CD14-positive monocyte (primary cell): ENCODE data around the gene TBCD. TPM values are rescaled to one million over a fixed set of nuclear protein-coding genes. Genes with fewer than 3 reads are reported as not detected.

ENCODE experiments used
- DNase-seq, 3 donors: peaks; one replicate each; pipeline ENCODE4 v3.0.0-alpha.2; 2011 to 2022
- H2AFZ ChIP-seq: 2 replicates; pipeline ENCODE4 v1.6.0; 2012; ENCODE audit warnings: mild to moderate bottlenecking, low read depth, low read length, inconsistent platforms; ENCODE audit not compliant: insufficient read depth, poor library complexity, severe bottlenecking
- H3K27ac ChIP-seq, 2 donors: 1 replicate in 1 of 2; 2 replicates in 1 of 2; pipeline ENCODE4 v1.5.1; 2012 to 2013; ENCODE audit warnings: low read length in 2 of 2, control low read depth in 1 of 2, inconsistent platforms in 1 of 2, low read depth in 1 of 2, mild to moderate bottlenecking in 1 of 2
- H3K27me3 ChIP-seq, 2 donors: one replicate each; pipeline versions ENCODE4 v1.6.0 to v1.6.1; 2011 to 2013; ENCODE audit warnings: low read length in 2 of 2; ENCODE audit not compliant: control insufficient read depth in 2 of 2, insufficient read depth in 2 of 2
- H3K36me3 ChIP-seq, 2 donors: replicated peaks in 1 of 2; 1 replicate in 1 of 2; 2 replicates in 1 of 2; pipeline versions ENCODE4 v1.5.1 to v1.6.1; 2012 to 2013; ENCODE audit warnings: low read length in 2 of 2, control low read depth in 1 of 2, inconsistent platforms in 1 of 2, mild to moderate bottlenecking in 1 of 2; ENCODE audit not compliant: insufficient read depth in 2 of 2, control insufficient read depth in 1 of 2
- H3K4me1 ChIP-seq, 2 donors: 1 replicate in 1 of 2; 2 replicates in 1 of 2; pipeline versions ENCODE4 v1.5.1 to v1.6.1; 2012 to 2013; ENCODE audit warnings: low read length in 2 of 2, control low read depth in 1 of 2, inconsistent platforms in 1 of 2, mild to moderate bottlenecking in 1 of 2, moderate library complexity in 1 of 2; ENCODE audit not compliant: insufficient read depth in 2 of 2, control insufficient read depth in 1 of 2
- H3K4me2 ChIP-seq: replicated peaks from 2 replicates; pipeline ENCODE3; 2012; ENCODE audit warnings: low read length, moderate library complexity, mild to moderate bottlenecking; ENCODE audit not compliant: poor library complexity, severe bottlenecking; ENCODE audit errors: extremely low read depth
- H3K4me3 ChIP-seq, 3 experiments: fragments of 200-600 bp in 1 of 3; sonication (generic) in 1 of 3; replicated peaks in 1 of 3; 1 replicate in 2 of 3; 2 replicates in 1 of 3; pipeline ENCODE4 v1.5.1; 2011 to 2013; ENCODE audit warnings: low read length in 3 of 3, mild to moderate bottlenecking in 3 of 3, control low read depth in 2 of 3, low read depth in 2 of 3, inconsistent platforms in 1 of 3, moderate library complexity in 1 of 3
- H3K79me2 ChIP-seq: 2 replicates; pipeline ENCODE4 v1.6.0; 2012; ENCODE audit warnings: mild to moderate bottlenecking, control low read depth, inconsistent platforms, low read length, moderate library complexity; ENCODE audit not compliant: insufficient read depth
- H3K9ac ChIP-seq: 2 replicates; pipeline ENCODE4 v1.6.0; 2017; ENCODE audit warnings: low read length, mild to moderate bottlenecking; ENCODE audit not compliant: insufficient read depth, poor library complexity, severe bottlenecking
- H3K9me3 ChIP-seq, 2 donors: replicated peaks in 1 of 2; 1 replicate in 1 of 2; 2 replicates in 1 of 2; pipeline versions ENCODE4 v1.5.1 to v1.6.1; 2012 to 2013; ENCODE audit warnings: low read length in 2 of 2, control low read depth in 1 of 2; ENCODE audit not compliant: control insufficient read depth in 1 of 2, insufficient read depth in 1 of 2
- H4K20me1 ChIP-seq: 2 replicates; pipeline ENCODE4 v1.6.0; 2012; ENCODE audit warnings: mild to moderate bottlenecking, low read length, control low read depth, moderate library complexity; ENCODE audit not compliant: insufficient read depth
- H3K27ac Mint-ChIP-seq, 7 donors: one replicate each; pipeline ENCODE4 v1.8.0; 2020; ENCODE audit warnings: mild to moderate bottlenecking in 7 of 7, mixed read lengths in 7 of 7, moderate library complexity in 6 of 7, inconsistent platforms in 2 of 7
- H3K27me3 Mint-ChIP-seq, 3 donors: one replicate each; pipeline ENCODE4 v1.8.0; 2021 to 2022; ENCODE audit warnings: low read depth in 3 of 3, mild to moderate bottlenecking in 3 of 3, mixed read lengths in 3 of 3, moderate library complexity in 3 of 3, inconsistent platforms in 1 of 3
- H3K36me3 Mint-ChIP-seq, 2 donors: one replicate each; pipeline ENCODE4 v1.8.0; 2020; ENCODE audit warnings: mixed read lengths in 2 of 2, inconsistent platforms in 1 of 2, mild to moderate bottlenecking in 1 of 2
- H3K4me1 Mint-ChIP-seq: one replicate; pipeline ENCODE4 v1.8.0; 2020; ENCODE audit warnings: mild to moderate bottlenecking, mixed read lengths
- H3K4me3 Mint-ChIP-seq, 2 donors: one replicate each; pipeline ENCODE4 v1.8.0; 2020; ENCODE audit warnings: mild to moderate bottlenecking in 2 of 2, mixed read lengths in 2 of 2, moderate library complexity in 1 of 2
- H3K9me3 Mint-ChIP-seq, 7 donors: one replicate each; pipeline ENCODE4 v1.8.0; 2020 to 2022; ENCODE audit warnings: mixed read lengths in 7 of 7, mild to moderate bottlenecking in 6 of 7, moderate library complexity in 6 of 7, inconsistent platforms in 2 of 7
- WGBS: methylation state at CpG from one replicate; pipeline ENCODE4 v1.1.5; 2013; ENCODE audit warnings: missing lambda C conversion rate; ENCODE audit not compliant: insufficient coverage; 5-methylcytosine and 5-hydroxymethylcytosine counted together
- intact Hi-C, 2 donors: fragments of 100-400 bp; cut with micrococcal nuclease; formaldehyde crosslinking; loops; one replicate each; pipeline versions ENCODE4 v1.15.0 to v1.15.1; 2023
- polyA plus RNA-seq, 3 donors: library from polyadenylated mRNA; depleted of rRNA in 1 of 3; unstranded in 2 of 3; stranded (reverse) in 1 of 3; fragments of 300-500 nt in 2 of 3; fragments of >200 nt in 1 of 3; fragmentation: Illumina TruSeq in 2 of 3; gene quantifications; 1 replicate in 2 of 3; 2 replicates in 1 of 3; pipeline ENCODE4 v1.2.3, GENCODE V29; 2012 to 2021
- TF ChIP-seq, protein P1 (sequence below): fragments of 200-600 bp; IDR thresholded peaks from one replicate; pipeline ENCODE4 v1.8.0; 2022; ENCODE audit warnings: antibody characterized with exemption, mild to moderate bottlenecking

Gene TBCD
- polyA plus RNA-seq, 3 donors, result 54.7 to 74.0 (median 66.6) TPM

DNA sequence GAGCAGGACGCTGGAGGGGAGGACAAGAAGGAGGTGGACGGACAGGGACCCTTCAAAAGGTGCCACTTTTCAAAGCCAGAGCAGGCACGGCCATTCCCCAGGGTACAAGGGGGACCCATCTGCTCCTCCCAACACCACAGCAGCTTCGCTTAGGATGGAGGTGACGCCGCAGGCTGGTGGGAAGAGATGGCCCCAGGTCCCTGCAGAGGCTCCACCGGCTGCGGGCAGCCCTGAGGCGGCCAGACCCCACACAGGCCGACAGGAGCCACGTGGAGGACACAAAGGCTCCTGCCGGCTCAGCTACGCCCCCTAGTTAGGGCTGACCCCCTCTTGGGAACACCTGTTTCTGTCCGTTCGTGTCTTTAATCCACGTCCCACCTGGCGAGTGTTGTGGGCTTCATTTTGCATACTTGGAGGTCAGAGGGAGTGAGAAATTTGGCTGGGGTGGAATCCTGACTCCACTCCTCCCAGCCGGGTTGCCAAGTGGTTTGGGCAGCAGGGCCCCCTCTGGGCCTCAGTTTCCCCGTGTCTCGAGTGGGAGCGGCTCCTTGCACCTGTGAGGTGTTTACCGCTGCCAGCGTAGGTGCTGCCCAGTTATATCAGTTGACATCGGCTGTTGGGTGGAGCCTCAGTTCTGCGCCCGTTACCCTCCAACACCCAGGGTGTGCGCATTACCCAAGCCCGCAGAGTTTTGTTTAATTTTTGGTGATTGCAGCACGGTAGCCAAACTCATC, 41.2 kb upstream of the TBCD start:
- DNase-seq, result no peak
- Mint-ChIP-seq H3K27ac (no peak overlapping the region), H3K9me3 (peaks cover 0 to 2% (median 0%) of the 10 kb centered on the region in 7 donors), H3K36me3 (no peaks in the 10 kb centered on the region), H3K4me1 (peaks cover 5% of the 10 kb centered on the region), H3K4me3 (no peak overlapping the region), H3K27me3 (peaks cover 1 to 11% (median 6%) of the 10 kb centered on the region in 3 donors)
- Histone ChIP-seq H3K79me2 (no peaks in the 10 kb centered on the region), H4K20me1 (no peaks in the 10 kb centered on the region), H3K4me1 (peaks cover under 1% of the 10 kb centered on the region in 2 donors), H3K27me3 (no peaks in the 10 kb centered on the region), H3K36me3 (no peaks in the 10 kb centered on the region), H3K4me3 (no peak overlapping the region), H3K27ac (no peak overlapping the region), H3K4me2 (no peak overlapping the region), H3K9me3 (no peaks in the 10 kb centered on the region), H3K9ac (no peak overlapping the region), H2AFZ (no peak overlapping the region)
- TF ChIP-seq, protein P1, sequence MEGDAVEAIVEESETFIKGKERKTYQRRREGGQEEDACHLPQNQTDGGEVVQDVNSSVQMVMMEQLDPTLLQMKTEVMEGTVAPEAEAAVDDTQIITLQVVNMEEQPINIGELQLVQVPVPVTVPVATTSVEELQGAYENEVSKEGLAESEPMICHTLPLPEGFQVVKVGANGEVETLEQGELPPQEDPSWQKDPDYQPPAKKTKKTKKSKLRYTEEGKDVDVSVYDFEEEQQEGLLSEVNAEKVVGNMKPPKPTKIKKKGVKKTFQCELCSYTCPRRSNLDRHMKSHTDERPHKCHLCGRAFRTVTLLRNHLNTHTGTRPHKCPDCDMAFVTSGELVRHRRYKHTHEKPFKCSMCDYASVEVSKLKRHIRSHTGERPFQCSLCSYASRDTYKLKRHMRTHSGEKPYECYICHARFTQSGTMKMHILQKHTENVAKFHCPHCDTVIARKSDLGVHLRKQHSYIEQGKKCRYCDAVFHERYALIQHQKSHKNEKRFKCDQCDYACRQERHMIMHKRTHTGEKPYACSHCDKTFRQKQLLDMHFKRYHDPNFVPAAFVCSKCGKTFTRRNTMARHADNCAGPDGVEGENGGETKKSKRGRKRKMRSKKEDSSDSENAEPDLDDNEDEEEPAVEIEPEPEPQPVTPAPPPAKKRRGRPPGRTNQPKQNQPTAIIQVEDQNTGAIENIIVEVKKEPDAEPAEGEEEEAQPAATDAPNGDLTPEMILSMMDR, result no peak
- intact Hi-C loops, result no loop called here
- 78% methylated on average over 22 of the region's 29 CpGs for WGBS

GRCh38 chr17:82713071-82713723, 38.7 kb upstream of the TBCD start:
- Histone ChIP-seq H3K27ac (no peak overlapping the region), H3K9ac (no peak overlapping the region), H4K20me1 (no peaks in the 10 kb centered on the region), H3K27me3 (no peaks in the 10 kb centered on the region), H3K9me3 (no peaks in the 10 kb centered on the region), H2AFZ (no peak overlapping the region), H3K4me2 (no peak overlapping the region), H3K36me3 (no peaks in the 10 kb centered on the region), H3K79me2 (peaks cover 11% of the 10 kb centered on the region), H3K4me1 (peaks cover 17 to 20% of the 10 kb centered on the region in 2 donors), H3K4me3 (no peak overlapping the region)
- Mint-ChIP-seq H3K4me3 (no peak overlapping the region), H3K4me1 (peaks cover 20% of the 10 kb centered on the region), H3K27ac (no peak overlapping the region), H3K36me3 (no peaks in the 10 kb centered on the region), H3K27me3 (peaks cover 4 to 10% (median 6%) of the 10 kb centered on the region in 3 donors), H3K9me3 (peaks cover 0 to 2% (median 0%) of the 10 kb centered on the region in 7 donors)
- 94% methylated on average over 23 of the region's 35 CpGs for WGBS
- intact Hi-C loops, result no loop called here
- no peak for DNase-seq
- TF ChIP-seq, protein P1, result no peak
